H9 (cell line): ENCODE data around the gene CFP. TPM values are rescaled to one million over a fixed set of nuclear protein-coding genes. Genes with fewer than 3 reads are reported as not detected.

Experiments
- DNase-seq: peaks from one replicate; pipeline ENCODE4 v3.0.0-alpha.2; 2017
- H2AFZ ChIP-seq: one replicate; pipeline ENCODE4 v1.6.1; 2013; ENCODE audit warnings: mild to moderate bottlenecking, low read length, control low read depth, moderate library complexity
- H2AK5ac ChIP-seq: 2 replicates; pipeline ENCODE4 v1.6.1; 2013; ENCODE audit warnings: low read length, control low read depth, mixed read lengths; ENCODE audit not compliant: insufficient read length
- H2BK120ac ChIP-seq: one replicate; pipeline ENCODE4 v1.6.1; 2013; ENCODE audit warnings: low read depth, mild to moderate bottlenecking, low read length, control low read depth, inconsistent platforms; ENCODE audit not compliant: poor library complexity, severe bottlenecking
- H2BK12ac ChIP-seq: 2 replicates; pipeline ENCODE4 v1.6.1; 2013; ENCODE audit warnings: low read length, control low read depth, mixed read lengths, low read depth; ENCODE audit not compliant: insufficient read length
- H2BK15ac ChIP-seq: 2 replicates; pipeline ENCODE4 v1.6.1; 2013; ENCODE audit warnings: low read depth, low read length, control low read depth
- H2BK20ac ChIP-seq: one replicate; pipeline ENCODE4 v1.6.1; 2013; ENCODE audit warnings: low read depth, mild to moderate bottlenecking, low read length, control low read depth, inconsistent platforms; ENCODE audit not compliant: poor library complexity, severe bottlenecking
- H2BK5ac ChIP-seq: 2 replicates; pipeline ENCODE4 v1.6.1; 2013; ENCODE audit warnings: low read length, control low read depth, mixed read lengths; ENCODE audit not compliant: insufficient read length
- H3K14ac ChIP-seq: 2 replicates; pipeline ENCODE4 v1.6.1; 2013; ENCODE audit warnings: low read length, control low read depth; ENCODE audit not compliant: insufficient read depth
- H3K18ac ChIP-seq: 2 replicates; pipeline ENCODE4 v1.6.1; 2013; ENCODE audit warnings: low read depth, mild to moderate bottlenecking, mixed read lengths, low read length, control low read depth; ENCODE audit not compliant: insufficient read length
- H3K23ac ChIP-seq: 2 replicates; pipeline ENCODE4 v1.6.1; 2013; ENCODE audit warnings: low read length, control low read depth, mixed read lengths, low read depth; ENCODE audit not compliant: insufficient read length
- H3K23me2 ChIP-seq: 2 replicates; pipeline ENCODE4 v1.6.1; 2013; ENCODE audit warnings: low read depth, mild to moderate bottlenecking, mixed read lengths, low read length, control low read depth; ENCODE audit not compliant: insufficient read length, poor library complexity, severe bottlenecking
- H3K27ac ChIP-seq: 2 replicates; pipeline ENCODE4 v1.5.1; 2013; ENCODE audit warnings: low read length, control low read depth, mixed read lengths, low read depth; ENCODE audit not compliant: insufficient read length
- H3K27me3 ChIP-seq: 2 replicates; pipeline ENCODE4 v1.6.1; 2013; ENCODE audit warnings: low read length, control low read depth, inconsistent platforms; ENCODE audit not compliant: insufficient read depth
- H3K4ac ChIP-seq: 2 replicates; pipeline ENCODE4 v1.6.1; 2013; ENCODE audit warnings: low read depth, mild to moderate bottlenecking, control low read depth, inconsistent platforms, low read length, moderate library complexity
- H3K4me1 ChIP-seq: 2 replicates; pipeline ENCODE4 v1.6.1; 2013; ENCODE audit warnings: low read length, control low read depth, inconsistent platforms; ENCODE audit not compliant: insufficient read depth
- H3K4me2 ChIP-seq: 2 replicates; pipeline ENCODE4 v1.6.1; 2013; ENCODE audit warnings: low read length, control low read depth, mixed read lengths; ENCODE audit not compliant: insufficient read length, insufficient read depth
- H3K56ac ChIP-seq: 2 replicates; pipeline ENCODE4 v1.6.1; 2013; ENCODE audit warnings: low read depth, mild to moderate bottlenecking, mixed read lengths, low read length, control low read depth; ENCODE audit not compliant: insufficient read length
- H3K79me1 ChIP-seq: 2 replicates; pipeline ENCODE4 v1.6.1; 2013; ENCODE audit warnings: low read depth, mild to moderate bottlenecking, moderate library complexity, low read length, control low read depth, inconsistent platforms; ENCODE audit not compliant: insufficient read depth, poor library complexity, severe bottlenecking
- H3K79me2 ChIP-seq: 2 replicates; pipeline ENCODE4 v1.6.1; 2013; ENCODE audit warnings: low read length, control low read depth, inconsistent platforms; ENCODE audit not compliant: insufficient read depth
- H3K9ac ChIP-seq: 2 replicates; pipeline ENCODE4 v1.6.1; 2013; ENCODE audit warnings: low read length, control low read depth, mixed read lengths; ENCODE audit not compliant: insufficient read length; ENCODE audit errors: extremely low read depth
- H3K9me3 ChIP-seq: one replicate; pipeline ENCODE4 v1.6.1; 2013; ENCODE audit warnings: low read depth, low read length, inconsistent platforms; ENCODE audit not compliant: control insufficient read depth
- H3T11ph ChIP-seq: one replicate; pipeline ENCODE4 v1.6.1; 2013; ENCODE audit warnings: mild to moderate bottlenecking, low read length, control low read depth, inconsistent platforms
- H4K20me1 ChIP-seq: one replicate; pipeline ENCODE4 v1.6.1; 2013; ENCODE audit not compliant: control insufficient read depth, insufficient read length, insufficient read depth
- H4K5ac ChIP-seq: 2 replicates; pipeline ENCODE4 v1.6.1; 2013; ENCODE audit warnings: low read depth, mild to moderate bottlenecking, mixed read lengths, low read length, control low read depth; ENCODE audit not compliant: insufficient read length
- H4K8ac ChIP-seq: replicated peaks from 2 replicates; pipeline ENCODE4 v1.6.1; 2013; ENCODE audit warnings: low read length, control low read depth, mixed read lengths, low read depth; ENCODE audit not compliant: insufficient read length
- H4K91ac ChIP-seq: 2 replicates; pipeline ENCODE4 v1.6.1; 2013; ENCODE audit warnings: low read depth, mild to moderate bottlenecking, moderate library complexity, mixed read lengths, low read length, control low read depth; ENCODE audit not compliant: insufficient read length
- H3K27ac Mint-ChIP-seq, 3 experiments: 2 replicates in 2 of 3; 3 replicates in 1 of 3; pipeline ENCODE4 v1.8.0; 2020 to 2021; ENCODE audit warnings: mixed read lengths in 3 of 3, mild to moderate bottlenecking in 1 of 3, moderate library complexity in 1 of 3
- H3K27me3 Mint-ChIP-seq: 2 replicates; pipeline ENCODE4 v1.8.0; 2021; ENCODE audit warnings: low read depth, mild to moderate bottlenecking, moderate library complexity, mixed read lengths
- H3K36me3 Mint-ChIP-seq, 3 experiments: 2 replicates in 2 of 3; 3 replicates in 1 of 3; pipeline ENCODE4 v1.8.0; 2020 to 2021; ENCODE audit warnings: low read depth in 3 of 3, mixed read lengths in 3 of 3; ENCODE audit not compliant: insufficient read depth in 1 of 3
- H3K4me1 Mint-ChIP-seq, 2 experiments: 2 replicates each; pipeline ENCODE4 v1.8.0; 2020; ENCODE audit warnings: mixed read lengths in 2 of 2
- H3K4me3 Mint-ChIP-seq, 2 experiments: 2 replicates in 1 of 2; 3 replicates in 1 of 2; pipeline ENCODE4 v1.8.0; 2020 to 2021; ENCODE audit warnings: mild to moderate bottlenecking in 2 of 2, mixed read lengths in 2 of 2, moderate library complexity in 1 of 2
- H3K9me3 Mint-ChIP-seq, 2 experiments: 2 replicates in 1 of 2; 3 replicates in 1 of 2; pipeline ENCODE4 v1.8.0; 2020; ENCODE audit warnings: mild to moderate bottlenecking in 2 of 2, mixed read lengths in 2 of 2, moderate library complexity in 1 of 2
- CTCF ChIP-seq: fragments of 200-600 bp; sonication (generic); conservative IDR thresholded peaks from 3 replicates; pipeline ENCODE4 v1.8.0; 2021; ENCODE audit warnings: antibody characterized with exemption, mild to moderate bottlenecking
- WGBS: extraction: QIAGEN DNeasy Blood & Tissue Kit; methylation state at CpG from one replicate; pipeline ENCODE4 v1.1.7; 2013; ENCODE audit warnings: missing lambda C conversion rate, low lambda C conversion rate, mixed read lengths; ENCODE audit not compliant: insufficient read length; ENCODE audit errors: extremely low coverage; 5-methylcytosine and 5-hydroxymethylcytosine counted together
- total RNA-seq: library from RNA; stranded (reverse); gene quantifications from 2 replicates; pipeline ENCODE4 v1.2.1, GENCODE V29; 2021

The CFP gene
- total RNA-seq, 1 experiment from 2014 or later = 2.3 TPM

- no peak overlapping the region for H2BK12ac ChIP-seq
- H3K23me2 ChIP-seq = no peaks in the 10 kb centered on the region
- H3K27me3 ChIP-seq = no peaks in the 10 kb centered on the region
- no peak overlapping the region for H2BK5ac ChIP-seq
- no peak overlapping the region for H2AK5ac ChIP-seq
- H3K36me3 Mint-ChIP-seq = peaks cover 5 to 12% (median 7%) of the 10 kb centered on the region in 3 experiments
- H2AFZ ChIP-seq = no peak overlapping the region
- H3K9me3 Mint-ChIP-seq = peaks cover 71 to 76% of the 10 kb centered on the region in 2 experiments
- no peak overlapping the region for H3K27ac ChIP-seq
- H3K23ac ChIP-seq = no peak overlapping the region
- peaks cover 11 to 19% of the 10 kb centered on the region in 2 experiments for H3K4me1 Mint-ChIP-seq
- no peak overlapping the region for H3K9ac ChIP-seq
- H3K79me2 ChIP-seq = no peaks in the 10 kb centered on the region
- H3K27me3 Mint-ChIP-seq = no peaks in the 10 kb centered on the region; the same call in 1 of the 2 replicates
- no peak overlapping the region for H3K4ac ChIP-seq
- peaks cover 30% of the 10 kb centered on the region for H3K9me3 ChIP-seq
- no peak overlapping the region for H3T11ph ChIP-seq
- DNase-seq = peak; percentile 70
- H4K5ac ChIP-seq = no peak overlapping the region
- no peaks in the 10 kb centered on the region; the same call in 1 of the 2 replicates for H3K4me1 ChIP-seq
- H2BK15ac ChIP-seq = no peak overlapping the region
- H4K20me1 ChIP-seq = no peaks in the 10 kb centered on the region
- WGBS = no CpG with 5 or more reads among the region's 9 CpGs
- no peak overlapping the region for H4K8ac ChIP-seq
- H2BK120ac ChIP-seq = no peak overlapping the region
- H3K27ac Mint-ChIP-seq = peak overlapping the region; percentile 90 to 97 (median 96)
- no peak overlapping the region for H2BK20ac ChIP-seq
- H3K56ac ChIP-seq = no peak overlapping the region
- no peak overlapping the region for H4K91ac ChIP-seq
- H3K18ac ChIP-seq = no peak overlapping the region
- peak overlapping the region in 1 of 2 experiments; percentile 48; a peak in 1 of 5 replicates for H3K4me3 Mint-ChIP-seq
- H3K79me1 ChIP-seq = no peaks in the 10 kb centered on the region
- H3K14ac ChIP-seq = no peak overlapping the region
- no peak for TF ChIP-seq CTCF
- no peak overlapping the region for H3K4me2 ChIP-seq
Observed at GRCh38 chrX:47608130-47608810, 21.5 kb downstream of the CFP start.
